ENCODE measurements around the gene FAF1. TPM values are rescaled to one million over a fixed set of nuclear protein-coding genes. Genes with fewer than 3 reads are reported as not detected.

The FAF1 gene
- total RNA-seq, 1 experiment from 2014 or later = 14.7 TPM

- Histone ChIP-seq H3K4me3 (ENCODE audit: low read length) (no peak overlapping the region), H3K9me3 (ENCODE audit: low read length) (no peaks in the 10 kb centered on the region), H3K27ac (ENCODE audit: low read length) (no peak overlapping the region), H4K20me1 (ENCODE audit: low read length) (no peaks in the 10 kb centered on the region), H3K79me2 (ENCODE audit: low read length) (no peaks in the 10 kb centered on the region), H3K9me2 (replicated peaks; ENCODE audit: low read length) (no peaks in the 10 kb centered on the region), H2AFZ (ENCODE audit: low read length) (no peak overlapping the region), H3K9ac (ENCODE audit: low read length) (no peak overlapping the region), H3K4me1 (ENCODE audit: insufficient read depth, low read length) (no peaks in the 10 kb centered on the region), H3K27me3 (ENCODE audit: low read length) (no peaks in the 10 kb centered on the region), H3F3A (ENCODE audit: low read length, unreplicated experiment) (no peaks in the 10 kb centered on the region), H3K36me3 (ENCODE audit: low read depth, low read length) (no peaks in the 10 kb centered on the region), H3K4me2 (ENCODE audit: low read length) (no peak overlapping the region)
- ChIA-PET CTCF (no interaction called here), POLR2A (ENCODE audit: unreplicated experiment) (no interaction called here)
- DNase-seq (no peak), ATAC-seq (no peak)
- intact Hi-C loops (cut with micrococcal nuclease) = no loop called here
- BruUV-seq (replicated peaks) = no TSS peak
- TF ChIP-seq, protein P1, sequence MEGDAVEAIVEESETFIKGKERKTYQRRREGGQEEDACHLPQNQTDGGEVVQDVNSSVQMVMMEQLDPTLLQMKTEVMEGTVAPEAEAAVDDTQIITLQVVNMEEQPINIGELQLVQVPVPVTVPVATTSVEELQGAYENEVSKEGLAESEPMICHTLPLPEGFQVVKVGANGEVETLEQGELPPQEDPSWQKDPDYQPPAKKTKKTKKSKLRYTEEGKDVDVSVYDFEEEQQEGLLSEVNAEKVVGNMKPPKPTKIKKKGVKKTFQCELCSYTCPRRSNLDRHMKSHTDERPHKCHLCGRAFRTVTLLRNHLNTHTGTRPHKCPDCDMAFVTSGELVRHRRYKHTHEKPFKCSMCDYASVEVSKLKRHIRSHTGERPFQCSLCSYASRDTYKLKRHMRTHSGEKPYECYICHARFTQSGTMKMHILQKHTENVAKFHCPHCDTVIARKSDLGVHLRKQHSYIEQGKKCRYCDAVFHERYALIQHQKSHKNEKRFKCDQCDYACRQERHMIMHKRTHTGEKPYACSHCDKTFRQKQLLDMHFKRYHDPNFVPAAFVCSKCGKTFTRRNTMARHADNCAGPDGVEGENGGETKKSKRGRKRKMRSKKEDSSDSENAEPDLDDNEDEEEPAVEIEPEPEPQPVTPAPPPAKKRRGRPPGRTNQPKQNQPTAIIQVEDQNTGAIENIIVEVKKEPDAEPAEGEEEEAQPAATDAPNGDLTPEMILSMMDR (conservative IDR thresholded peaks at IDR 0.05; ENCODE audit: low read depth, low read length) = no peak
- no peak for TF ChIP-seq EZH2 (IDR thresholded peaks at IDR 0.05; ENCODE audit: low read length, unreplicated experiment)
- no peak for TF ChIP-seq EZH2phosphoT487 (IDR thresholded peaks at IDR 0.05; ENCODE audit: borderline replicate concordance, low read length)
Measured at GRCh38 chr1:50564417-50564816, 395.6 kb downstream of the FAF1 start.

GRCh38 chr1:50562106-50562505 lies 398.0 kb downstream of the FAF1 start:
- DNase-seq (no peak), ATAC-seq (no peak)
- Histone ChIP-seq H3K79me2 (ENCODE audit: low read length) (no peaks in the 10 kb centered on the region), H3K27ac (ENCODE audit: low read length) (no peak overlapping the region), H3K4me1 (ENCODE audit: insufficient read depth, low read length) (no peaks in the 10 kb centered on the region), H3K9me3 (ENCODE audit: low read length) (no peaks in the 10 kb centered on the region), H4K20me1 (ENCODE audit: low read length) (no peaks in the 10 kb centered on the region), H3K4me3 (ENCODE audit: low read length) (no peak overlapping the region), H3K9ac (ENCODE audit: low read length) (no peak overlapping the region), H3K27me3 (ENCODE audit: low read length) (no peaks in the 10 kb centered on the region), H3K36me3 (ENCODE audit: low read depth, low read length) (no peaks in the 10 kb centered on the region), H3K4me2 (ENCODE audit: low read length) (no peak overlapping the region), H3K9me2 (replicated peaks; ENCODE audit: low read length) (no peaks in the 10 kb centered on the region), H2AFZ (ENCODE audit: low read length) (no peak overlapping the region), H3F3A (ENCODE audit: low read length, unreplicated experiment) (no peaks in the 10 kb centered on the region)
- ChIA-PET CTCF (no interaction called here), POLR2A (ENCODE audit: unreplicated experiment) (no interaction called here)
- intact Hi-C loops (cut with micrococcal nuclease) = no loop called here
- TF ChIP-seq EZH2 (IDR thresholded peaks at IDR 0.05; ENCODE audit: low read length, unreplicated experiment) (no peak), EZH2phosphoT487 (IDR thresholded peaks at IDR 0.05; ENCODE audit: borderline replicate concordance, low read length) (no peak)
- TF ChIP-seq, protein P1 (conservative IDR thresholded peaks at IDR 0.05; ENCODE audit: low read depth, low read length) = no peak
- BruUV-seq (replicated peaks) = no TSS peak

- Histone ChIP-seq H3K4me1 (ENCODE audit: insufficient read depth, low read length) (no peaks in the 10 kb centered on the region), H3K4me3 (ENCODE audit: low read length) (no peak overlapping the region), H3K9me2 (replicated peaks; ENCODE audit: low read length) (no peaks in the 10 kb centered on the region), H3K9ac (ENCODE audit: low read length) (no peak overlapping the region), H3K27ac (ENCODE audit: low read length) (no peak overlapping the region), H3K36me3 (ENCODE audit: low read depth, low read length) (no peaks in the 10 kb centered on the region), H3K79me2 (ENCODE audit: low read length) (no peaks in the 10 kb centered on the region), H3K27me3 (ENCODE audit: low read length) (no peaks in the 10 kb centered on the region), H3K9me3 (ENCODE audit: low read length) (no peaks in the 10 kb centered on the region), H4K20me1 (ENCODE audit: low read length) (no peaks in the 10 kb centered on the region), H3K4me2 (ENCODE audit: low read length) (no peak overlapping the region), H3F3A (ENCODE audit: low read length, unreplicated experiment) (no peaks in the 10 kb centered on the region), H2AFZ (ENCODE audit: low read length) (no peak overlapping the region)
- POLR2A ChIA-PET (ENCODE audit: unreplicated experiment) = no interaction called here
- ATAC-seq (no peak), DNase-seq (no peak)
- intact Hi-C loops (cut with micrococcal nuclease) = no loop called here
- TF ChIP-seq, protein P1 (conservative IDR thresholded peaks at IDR 0.05; ENCODE audit: low read depth, low read length) = no peak
- TF ChIP-seq EZH2 (IDR thresholded peaks at IDR 0.05; ENCODE audit: low read length, unreplicated experiment) (no peak), EZH2phosphoT487 (IDR thresholded peaks at IDR 0.05; ENCODE audit: borderline replicate concordance, low read length) (no peak)
- no TSS peak for BruUV-seq (replicated peaks)
- CTCF ChIA-PET = no interaction called here
Measured at GRCh38 chr1:50559421-50559820, 400.6 kb downstream of the FAF1 start.

Measured in PC-3 (cell line).